Endothelial cell of umbilical vein (primary cell): ENCODE measurements around the gene PARD6G.
A peak's percentile ranks its signal among the peaks of the same experiment; 100 is the strongest.
"Not testable (repeated sequence)": the region's sequence is repeated elsewhere in the genome, so short reads cannot be mapped to it uniquely, and the experiment has no call there.

ENCODE experiments used
- POLR2A ChIP-seq: IDR thresholded peaks from 2 replicates; pipeline ENCODE4 v1.6.1; 2012; ENCODE audit warnings: low read depth, mild to moderate bottlenecking, control low read depth, low read length
- TF ChIP-seq, protein P1 (sequence below), 2 donors: IDR thresholded peaks; 1 replicate in 1 of 2; 2 replicates in 1 of 2; pipeline ENCODE4 v1.5.1; 2011; ENCODE audit warnings: low read length in 2 of 2, mild to moderate bottlenecking in 2 of 2, moderate library complexity in 2 of 2, control low read depth in 1 of 2, inconsistent platforms in 1 of 2, low read depth in 1 of 2; ENCODE audit not compliant: insufficient read depth in 1 of 2; ENCODE audit errors: extremely low read depth in 1 of 2

DNA sequence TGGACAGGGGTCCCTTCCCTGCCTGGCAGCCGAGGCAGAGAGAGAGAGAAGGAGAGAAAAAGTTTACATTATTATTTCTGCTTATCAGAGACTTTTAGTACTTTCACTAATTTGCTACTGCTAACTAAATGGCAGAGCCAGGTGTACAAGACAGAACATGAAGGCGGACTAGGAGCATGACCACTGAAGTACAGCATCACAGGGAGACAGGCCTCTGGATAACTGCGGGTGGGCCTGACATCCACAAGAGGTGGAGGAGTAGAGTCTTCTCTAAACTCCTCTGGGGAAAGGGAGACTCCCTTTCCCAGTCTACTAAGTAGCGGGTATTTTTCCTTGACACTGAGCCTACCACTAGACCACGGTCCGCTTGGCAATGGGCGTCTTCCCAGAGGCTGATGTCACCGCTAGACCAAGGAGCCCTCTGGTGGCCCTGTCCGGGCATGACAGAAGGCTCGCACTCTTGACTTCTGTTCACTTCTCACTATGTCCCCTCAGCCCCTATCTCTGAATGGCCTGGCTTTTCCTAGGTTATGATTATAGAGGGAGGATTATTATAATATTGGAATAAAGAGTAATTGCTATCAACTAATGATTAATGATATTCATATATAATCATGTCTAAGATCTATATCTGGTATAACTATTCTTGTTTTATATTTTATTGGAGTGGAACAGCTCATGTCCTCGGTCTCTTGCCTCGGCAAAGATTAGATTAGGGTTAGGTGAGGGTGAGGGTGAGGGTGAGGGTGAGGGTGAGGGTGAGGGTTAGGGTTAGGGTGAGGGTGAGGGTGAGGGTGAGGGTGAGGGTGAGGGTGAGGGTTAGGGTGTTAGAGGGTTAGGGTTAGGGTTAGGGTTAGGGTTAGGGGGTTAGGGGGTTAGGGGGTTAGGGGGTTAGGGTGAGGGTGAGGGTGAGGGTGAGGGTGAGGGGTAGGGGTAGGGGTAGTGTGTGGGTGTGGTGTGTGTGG lies 10.5 kb upstream of the PARD6G start:
- TF ChIP-seq POLR2A = not testable (repeated sequence)
- TF ChIP-seq, protein P1, sequence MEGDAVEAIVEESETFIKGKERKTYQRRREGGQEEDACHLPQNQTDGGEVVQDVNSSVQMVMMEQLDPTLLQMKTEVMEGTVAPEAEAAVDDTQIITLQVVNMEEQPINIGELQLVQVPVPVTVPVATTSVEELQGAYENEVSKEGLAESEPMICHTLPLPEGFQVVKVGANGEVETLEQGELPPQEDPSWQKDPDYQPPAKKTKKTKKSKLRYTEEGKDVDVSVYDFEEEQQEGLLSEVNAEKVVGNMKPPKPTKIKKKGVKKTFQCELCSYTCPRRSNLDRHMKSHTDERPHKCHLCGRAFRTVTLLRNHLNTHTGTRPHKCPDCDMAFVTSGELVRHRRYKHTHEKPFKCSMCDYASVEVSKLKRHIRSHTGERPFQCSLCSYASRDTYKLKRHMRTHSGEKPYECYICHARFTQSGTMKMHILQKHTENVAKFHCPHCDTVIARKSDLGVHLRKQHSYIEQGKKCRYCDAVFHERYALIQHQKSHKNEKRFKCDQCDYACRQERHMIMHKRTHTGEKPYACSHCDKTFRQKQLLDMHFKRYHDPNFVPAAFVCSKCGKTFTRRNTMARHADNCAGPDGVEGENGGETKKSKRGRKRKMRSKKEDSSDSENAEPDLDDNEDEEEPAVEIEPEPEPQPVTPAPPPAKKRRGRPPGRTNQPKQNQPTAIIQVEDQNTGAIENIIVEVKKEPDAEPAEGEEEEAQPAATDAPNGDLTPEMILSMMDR (IDR thresholded peaks at IDR 0.05; ENCODE audit: extremely low read depth in 1 of 2, insufficient read depth in 1 of 2, low read depth in 1 of 2, low read length in 2 of 2) = peak; percentile 63 to 74
